Body of pancreas (tissue), 4 donors: ENCODE results near the gene MATN4.

ENCODE experiments used
- CTCF ChIP-seq, 7 experiments: fragments of 450-650 bp in 4 of 7; fragments of 200-600 bp in 3 of 7; sonication (generic) in 3 of 7; IDR thresholded peaks; one replicate each; pipeline ENCODE4 v1.5.1; 2016 to 2019; ENCODE audit warnings: antibody characterized with exemption in 7 of 7
- POLR2A ChIP-seq, 3 donors: fragments of 450-650 bp; IDR thresholded peaks; one replicate each; pipeline ENCODE4 v1.6.1; 2016; ENCODE audit warnings: antibody characterized with exemption in 3 of 3, mild to moderate bottlenecking in 2 of 3

GRCh38 chr20:45289942-45290676 is 18.0 kb downstream of the MATN4 start:
- TF ChIP-seq CTCF (IDR thresholded peaks at IDR 0.05) (no peak), POLR2A (IDR thresholded peaks at IDR 0.05) (no peak)
